Natural killer cell (primary cell): ENCODE results near the gene STAT6. TPM values are rescaled to one million over a fixed set of nuclear protein-coding genes. Genes with fewer than 3 reads are reported as not detected.

Experiments
- ATAC-seq, 3 donors: fragments of 150-1000 bp in 2 of 3; fragments of 200-7000 bp in 1 of 3; cut with Tn5 transposase; 1 replicate in 1 of 3; 2 replicates in 2 of 3; pipeline ENCODE4 v1.10.0; 2021; ENCODE audit warnings: mild to moderate bottlenecking in 2 of 3, moderate library complexity in 2 of 3
- DNase-seq, 2 donors: peaks; one replicate each; pipeline versions ENCODE4 v3.0.0 to v3.0.0-alpha.2; 2013 to 2021; ENCODE audit warnings: mixed read lengths in 1 of 2
- H3K27ac ChIP-seq: one replicate; pipeline ENCODE4 v1.5.1; 2013; ENCODE audit warnings: mild to moderate bottlenecking, low read length
- H3K27me3 ChIP-seq: one replicate; pipeline ENCODE4 v1.6.1; 2013; ENCODE audit warnings: low read length; ENCODE audit not compliant: control insufficient read depth, insufficient read depth
- H3K36me3 ChIP-seq: one replicate; pipeline ENCODE4 v1.6.1; 2013; ENCODE audit warnings: low read length; ENCODE audit not compliant: control insufficient read depth, insufficient read depth
- H3K4me1 ChIP-seq: one replicate; pipeline ENCODE4 v1.6.1; 2013; ENCODE audit warnings: low read length; ENCODE audit not compliant: control insufficient read depth, insufficient read depth
- H3K4me3 ChIP-seq: one replicate; pipeline ENCODE4 v1.5.1; 2013; ENCODE audit warnings: low read length
- H3K9me3 ChIP-seq: one replicate; pipeline ENCODE4 v1.6.1; 2013; ENCODE audit warnings: low read length; ENCODE audit not compliant: control insufficient read depth, insufficient read depth
- H3K27ac Mint-ChIP-seq, 2 donors: one replicate each; pipeline ENCODE4 v1.8.0; 2022; ENCODE audit warnings: mild to moderate bottlenecking in 2 of 2, mixed read lengths in 2 of 2, moderate library complexity in 1 of 2
- H3K27me3 Mint-ChIP-seq, 2 donors: one replicate each; pipeline ENCODE4 v1.8.0; 2022; ENCODE audit warnings: low read depth in 2 of 2, mixed read lengths in 2 of 2
- H3K36me3 Mint-ChIP-seq: one replicate; pipeline ENCODE4 v1.8.0; 2022; ENCODE audit warnings: mixed read lengths
- H3K4me1 Mint-ChIP-seq, 2 donors: one replicate each; pipeline ENCODE4 v1.8.0; 2022; ENCODE audit warnings: mixed read lengths in 2 of 2
- H3K4me3 Mint-ChIP-seq: one replicate; pipeline ENCODE4 v1.8.0; 2022; ENCODE audit warnings: mild to moderate bottlenecking, moderate library complexity, mixed read lengths
- H3K9me3 Mint-ChIP-seq, 2 donors: one replicate each; pipeline ENCODE4 v1.8.0; 2022; ENCODE audit warnings: mixed read lengths in 2 of 2
- CTCF ChIP-seq: fragments of 200-600 bp; IDR thresholded peaks from one replicate; pipeline ENCODE4 v1.8.0; 2022; ENCODE audit warnings: antibody characterized with exemption
- WGBS: methylation state at CpG from one replicate; pipeline ENCODE4 v1.1.7; 2013; ENCODE audit warnings: missing lambda C conversion rate; ENCODE audit not compliant: insufficient coverage; 5-methylcytosine and 5-hydroxymethylcytosine counted together
- intact Hi-C: fragments of 100-400 bp; cut with micrococcal nuclease; formaldehyde crosslinking; loops from one replicate; pipeline ENCODE4 v1.14.2; 2022
- total RNA-seq, 4 donors: library from RNA; stranded (reverse); fragments of 120-200 nt in 1 of 4; gene quantifications; one replicate each; pipeline versions ENCODE4 v1.2.3 to v1.2.4, GENCODE V29; 2013 to 2022

Gene STAT6
- total RNA-seq, 3 donors from 2014 or later (not counting 1 experiment from before 2014, with no cell fraction given) = 277 to 340 (median 319) TPM

- Histone ChIP-seq H3K4me1 (peaks cover 23% of the 10 kb centered on the region), H3K4me3 (no peak overlapping the region), H3K36me3 (no peaks in the 10 kb centered on the region), H3K27ac (no peak overlapping the region), H3K9me3 (no peaks in the 10 kb centered on the region), H3K27me3 (peaks cover 22% of the 10 kb centered on the region)
- TF ChIP-seq CTCF = no peak
- Mint-ChIP-seq H3K36me3 (no peaks in the 10 kb centered on the region), H3K9me3 (no peaks in the 10 kb centered on the region), H3K4me3 (peak overlapping the region; percentile 49), H3K27ac (no peak overlapping the region), H3K27me3 (peaks cover 17 to 38% of the 10 kb centered on the region in 2 donors), H3K4me1 (peaks cover 6 to 17% of the 10 kb centered on the region in 2 donors)
- DNase-seq (no peak), ATAC-seq (no peak)
- intact Hi-C loops = no loop called here
- 23% methylated on average over 10 of the region's 12 CpGs for WGBS
Observed at GRCh38 chr12:57129321-57129842, 18.2 kb upstream of the STAT6 start.

DNA sequence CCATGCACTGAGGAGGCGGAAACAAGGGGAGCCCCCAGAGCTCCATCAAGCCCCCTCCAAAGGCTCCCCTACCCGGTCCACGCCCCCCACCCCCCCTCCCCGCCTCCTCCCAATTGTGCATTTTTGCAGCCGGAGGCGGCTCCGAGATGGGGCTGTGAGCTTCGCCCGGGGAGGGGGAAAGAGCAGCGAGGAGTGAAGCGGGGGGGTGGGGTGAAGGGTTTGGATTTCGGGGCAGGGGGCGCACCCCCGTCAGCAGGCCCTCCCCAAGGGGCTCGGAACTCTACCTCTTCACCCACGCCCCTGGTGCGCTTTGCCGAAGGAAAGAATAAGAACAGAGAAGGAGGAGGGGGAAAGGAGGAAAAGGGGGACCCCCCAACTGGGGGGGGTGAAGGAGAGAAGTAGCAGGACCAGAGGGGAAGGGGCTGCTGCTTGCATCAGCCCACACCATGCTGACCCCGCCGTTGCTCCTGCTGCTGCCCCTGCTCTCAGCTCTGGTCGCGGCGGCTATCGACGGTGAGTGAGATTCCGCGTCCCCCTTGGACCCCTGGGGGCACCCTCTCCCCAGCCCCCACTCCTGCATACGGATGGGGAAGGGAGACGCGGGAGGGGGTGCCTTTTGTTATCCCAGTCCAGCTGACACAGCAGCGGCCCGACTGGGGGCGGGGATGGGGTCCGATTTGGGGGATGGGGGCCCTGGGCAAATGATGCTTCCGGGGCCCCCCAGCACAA lies 17.5 kb upstream of the STAT6 start:
- Histone ChIP-seq H3K9me3 (no peaks in the 10 kb centered on the region), H3K4me3 (peak overlapping the region; percentile 87), H3K27ac (no peak overlapping the region), H3K4me1 (peaks cover 23% of the 10 kb centered on the region), H3K27me3 (peaks cover 22% of the 10 kb centered on the region), H3K36me3 (no peaks in the 10 kb centered on the region)
- Mint-ChIP-seq H3K4me3 (peak overlapping the region; percentile 57), H3K27ac (peak overlapping the region in 1 of 2 donors; percentile 66), H3K27me3 (peaks cover 23 to 37% of the 10 kb centered on the region in 2 donors), H3K4me1 (peaks cover 11 to 20% of the 10 kb centered on the region in 2 donors), H3K36me3 (no peaks in the 10 kb centered on the region), H3K9me3 (no peaks in the 10 kb centered on the region)
- no peak for ATAC-seq
- WGBS = 10% methylated on average over 18 of the region's 35 CpGs
- intact Hi-C loops = no loop called here
- no peak for DNase-seq
- no peak for TF ChIP-seq CTCF

DNA sequence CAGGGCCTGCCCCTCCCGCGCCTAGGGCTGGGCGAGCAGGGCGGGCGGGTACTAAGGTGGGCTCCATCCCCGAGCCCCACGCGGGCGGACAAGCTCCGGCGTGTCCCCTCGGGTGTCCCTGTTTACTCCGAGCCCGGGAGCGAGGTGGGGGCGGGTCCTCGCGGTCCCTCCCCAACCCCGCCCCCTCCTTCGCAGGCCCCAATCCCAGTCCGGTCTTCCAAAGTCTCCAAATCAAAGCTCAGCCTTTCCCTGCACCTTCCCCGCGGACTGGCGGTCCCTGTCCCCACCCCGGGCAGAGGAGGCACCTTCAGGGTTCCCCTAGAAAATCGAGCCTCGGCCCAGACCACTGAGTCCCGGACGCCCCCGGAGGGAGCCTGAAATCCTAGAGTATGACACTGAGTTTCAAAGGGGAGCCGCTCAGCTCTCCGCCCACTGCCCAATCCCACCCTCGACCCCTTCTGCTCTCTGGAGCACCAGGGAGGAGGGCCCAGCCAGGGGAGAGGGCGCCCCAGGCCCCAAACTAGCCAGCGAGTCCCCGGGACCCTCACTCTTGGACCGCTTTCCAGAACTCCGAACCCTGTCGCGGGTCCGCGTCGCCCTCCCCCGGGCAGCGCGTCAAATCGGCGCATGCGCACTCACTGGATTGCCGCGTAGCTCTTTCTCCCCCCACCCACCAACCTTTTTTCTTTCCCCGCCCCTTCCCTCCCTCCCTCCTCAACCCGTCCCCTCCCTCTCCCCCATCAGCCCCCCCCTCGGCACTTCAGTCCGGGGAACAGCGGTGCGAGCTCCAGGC lies 16.8 kb upstream of the STAT6 start, which contains the start of gene LRP1:
LRP1 (plus strand) TSS at position 758 of the 793 bp plus-strand sequence. CDS start 482 bp downstream, outside the sequence.
- DNase-seq = peak; percentile 50 to 92
- Histone ChIP-seq H3K4me3 (peak within 1 kb of the TSS; percentile 87), H3K27me3 (peaks cover 22% of the 10 kb centered on the region), H3K36me3 (no peaks in the 10 kb centered on the region), H3K27ac (no peak within 1 kb of the TSS), H3K4me1 (peaks cover 23% of the 10 kb centered on the region), H3K9me3 (no peaks in the 10 kb centered on the region)
- H3K27me3 Mint-ChIP-seq = peaks cover 23 to 37% of the 10 kb centered on the region in 2 donors
- peak within 1 kb of the TSS in 1 of 2 donors; percentile 66 for H3K27ac Mint-ChIP-seq
- peak; percentile 49 to 79 (median 64) for ATAC-seq
- TF ChIP-seq CTCF = no peak
- H3K36me3 Mint-ChIP-seq = no peaks in the 10 kb centered on the region
- under 1% methylated on average over 52 of the region's 57 CpGs for WGBS
- H3K4me1 Mint-ChIP-seq = peaks cover 11 to 20% of the 10 kb centered on the region in 2 donors
- H3K9me3 Mint-ChIP-seq = no peaks in the 10 kb centered on the region
- H3K4me3 Mint-ChIP-seq = peak within 1 kb of the TSS; percentile 92
- intact Hi-C loops = no loop called here
